Lung (tissue), 12 donors: ENCODE results near the gene RING1. TPM values are rescaled to one million over a fixed set of nuclear protein-coding genes. Genes with fewer than 3 reads are reported as not detected.

ENCODE experiments used
- ATAC-seq: fragments of 200-7000 bp; cut with Tn5 transposase; one replicate; pipeline ENCODE4 v1.9.1; 2020; ENCODE audit warnings: moderate number of reproducible peaks; ENCODE audit not compliant: insufficient read depth, low FRiP score
- DNase-seq, 3 donors: peaks; one replicate each; pipeline ENCODE4 v3.0.0-alpha.2; 2013 to 2017
- H3K27ac ChIP-seq, 2 donors: one replicate each; pipeline ENCODE4 v1.5.1; 2013; ENCODE audit warnings: mild to moderate bottlenecking in 2 of 2, moderate library complexity in 2 of 2, control low read depth in 1 of 2, inconsistent platforms in 1 of 2, low read depth in 1 of 2, low read length in 1 of 2
- H3K27me3 ChIP-seq, 3 donors: one replicate each; pipeline ENCODE4 v1.5.1; 2013; ENCODE audit warnings: low read length in 2 of 3; ENCODE audit not compliant: control insufficient read depth in 3 of 3, insufficient read depth in 3 of 3
- H3K36me3 ChIP-seq, 4 donors: one replicate each; pipeline ENCODE4 v1.5.1; 2013; ENCODE audit warnings: low read length in 4 of 4, mild to moderate bottlenecking in 1 of 4, moderate library complexity in 1 of 4; ENCODE audit not compliant: control insufficient read depth in 4 of 4, insufficient read depth in 4 of 4
- H3K4me1 ChIP-seq, 5 donors: one replicate each; pipeline ENCODE4 v1.5.1; 2013; ENCODE audit warnings: low read length in 5 of 5, mild to moderate bottlenecking in 2 of 5, moderate library complexity in 1 of 5; ENCODE audit not compliant: control insufficient read depth in 5 of 5, insufficient read depth in 5 of 5
- H3K4me3 ChIP-seq: one replicate; pipeline ENCODE4 v1.5.1; 2013; ENCODE audit warnings: mild to moderate bottlenecking, control low read depth, moderate library complexity
- H3K9ac ChIP-seq, 2 donors: one replicate each; pipeline ENCODE4 v1.5.1; 2013; ENCODE audit warnings: low read length in 2 of 2, control low read depth in 1 of 2; ENCODE audit not compliant: insufficient read depth in 1 of 2
- H3K9me3 ChIP-seq, 4 donors: one replicate each; pipeline ENCODE4 v1.5.1; 2013; ENCODE audit warnings: low read length in 3 of 4, mild to moderate bottlenecking in 1 of 4, moderate library complexity in 1 of 4; ENCODE audit not compliant: control insufficient read depth in 4 of 4, insufficient read depth in 3 of 4
- CTCF ChIP-seq: IDR thresholded peaks from 2 replicates; pipeline ENCODE4 v1.5.1; 2012; ENCODE audit warnings: mild to moderate bottlenecking; ENCODE audit errors: control extremely low read depth, extremely low read depth
- WGBS, 2 donors: extraction: QIAGEN DNeasy Blood & Tissue Kit; methylation state at CpG; one replicate each; pipeline ENCODE4 v1.1.7; 2013; 5-methylcytosine and 5-hydroxymethylcytosine counted together
- polyA plus RNA-seq, 2 donors: library from polyadenylated mRNA; stranded (reverse); fragments of 200-250 nt; gene quantifications; one replicate each; pipeline ENCODE4 v1.2.1, GENCODE V29; 2013
- total RNA-seq, 2 donors: library from RNA; depleted of rRNA in 1 of 2; stranded (reverse); fragments of >200 nt in 1 of 2; gene quantifications; one replicate each; pipeline ENCODE4 v1.2.1, GENCODE V29; 2014 to 2021
- donor health status: control.
- donor health status: control.
- donor health status: Bipolar disorder and iron deficiency.
- donor health status: healthy.
- donor health status: DM: yes; HTN: yes; CAD: no.

Gene RING1
- total and polyA plus RNA-seq, 4 donors = 30.0 to 46.6 (median 38.9) TPM

GRCh38 chr6:33164665-33165373 is 43.5 kb upstream of the RING1 start:
- TF ChIP-seq CTCF = no peak
- Histone ChIP-seq H3K4me1 (peaks cover 0 to 12% (median 0%) of the 10 kb centered on the region in 5 donors), H3K4me3 (no peak overlapping the region), H3K36me3 (no peaks in the 10 kb centered on the region), H3K27me3 (no peaks in the 10 kb centered on the region), H3K9me3 (no peaks in the 10 kb centered on the region), H3K27ac (no peak overlapping the region), H3K9ac (no peak overlapping the region)
- ATAC-seq (no peak), DNase-seq (no peak)
- 74 to 78% methylated on average over 14 of the region's 14 CpGs for WGBS, 2 donors

- no peaks in the 10 kb centered on the region for H3K27me3 ChIP-seq
- H3K9ac ChIP-seq = no peak overlapping the region
- no peaks in the 10 kb centered on the region for H3K9me3 ChIP-seq
- H3K27ac ChIP-seq = no peak overlapping the region
- H3K4me1 ChIP-seq = peaks cover 0 to 12% (median 0%) of the 10 kb centered on the region in 5 donors
- DNase-seq (no peak), ATAC-seq (no peak)
- 90% methylated on average over 17 of the region's 17 CpGs for WGBS, 2 donors
- TF ChIP-seq CTCF = no peak
- H3K4me3 ChIP-seq = no peak overlapping the region
- no peaks in the 10 kb centered on the region for H3K36me3 ChIP-seq
Measured at GRCh38 chr6:33165581-33166258, 42.6 kb upstream of the RING1 start.

- no peaks in the 10 kb centered on the region for H3K36me3 ChIP-seq
Measured at GRCh38 chr6:33166363-33166762, 41.9 kb upstream of the RING1 start.

More at GRCh38 chr6:33166363-33166762, 41.9 kb upstream of the RING1 start:
- H3K9me3 ChIP-seq = no peaks in the 10 kb centered on the region
- ATAC-seq = no peak
- WGBS, 2 donors = 88% methylated on average over 6 of the region's 6 CpGs
- H3K4me3 ChIP-seq = no peak overlapping the region
- no peaks in the 10 kb centered on the region for H3K27me3 ChIP-seq
- DNase-seq = no peak
- H3K4me1 ChIP-seq = peaks cover 0 to 8% (median 0%) of the 10 kb centered on the region in 5 donors
- H3K9ac ChIP-seq = no peak overlapping the region
- TF ChIP-seq CTCF = no peak
- no peak overlapping the region for H3K27ac ChIP-seq
